ENCODE measurements around the gene IQSEC1.

- TF ChIP-seq YY1 (IDR thresholded peaks at IDR 0.05; ENCODE audit: extremely low read depth, insufficient replicate concordance, low read depth, low read length) (no peak), POLR2A (IDR thresholded peaks at IDR 0.05; ENCODE audit: borderline replicate concordance, extremely low read depth, insufficient read depth, insufficient read length) (no peak), RAD21 (IDR thresholded peaks at IDR 0.05; ENCODE audit: low read depth) (no peak), ZNF274 (IDR thresholded peaks at IDR 0.05; ENCODE audit: low read depth, low read length) (no peak), CTCF (IDR thresholded peaks at IDR 0.05 in 2 of 3, conservative IDR thresholded peaks at IDR 0.05 in 1 of 3; ENCODE audit: borderline replicate concordance in 1 of 3, insufficient read depth in 1 of 3, low read depth in 2 of 3, low read length in 2 of 3) (no peak), POLR2AphosphoS5 (IDR thresholded peaks at IDR 0.05; ENCODE audit: low read depth, low read length) (no peak), REST (IDR thresholded peaks at IDR 0.05; ENCODE audit: low read depth) (no peak), ZFX (IDR thresholded peaks at IDR 0.05) (no peak), TCF7L2 (IDR thresholded peaks at IDR 0.05; ENCODE audit: borderline replicate concordance, extremely low read depth, insufficient read depth, insufficient read length) (no peak), ZBTB33 (IDR thresholded peaks at IDR 0.05; ENCODE audit: extremely low read depth, insufficient replicate concordance, low read length) (no peak), EZH2 (IDR thresholded peaks at IDR 0.05) (no peak), JUND (IDR thresholded peaks at IDR 0.05) (no peak), ATF3 (IDR thresholded peaks at IDR 0.05) (no peak), SIN3A (IDR thresholded peaks at IDR 0.05; ENCODE audit: low read depth) (no peak)
Observed at GRCh38 chr3:12943124-12944021, 129.9 kb downstream of the IQSEC1 start.
